GM21529 (cell line): Measurements from ENCODE around the gene RPUSD2.

Experiments used
- ATAC-seq: cut with Tn5 transposase; IDR thresholded peaks from one replicate; pipeline ENCODE4 v1.9.1; 2021; ENCODE audit not compliant: unreplicated experiment

RPUSD2 gene

DNA sequence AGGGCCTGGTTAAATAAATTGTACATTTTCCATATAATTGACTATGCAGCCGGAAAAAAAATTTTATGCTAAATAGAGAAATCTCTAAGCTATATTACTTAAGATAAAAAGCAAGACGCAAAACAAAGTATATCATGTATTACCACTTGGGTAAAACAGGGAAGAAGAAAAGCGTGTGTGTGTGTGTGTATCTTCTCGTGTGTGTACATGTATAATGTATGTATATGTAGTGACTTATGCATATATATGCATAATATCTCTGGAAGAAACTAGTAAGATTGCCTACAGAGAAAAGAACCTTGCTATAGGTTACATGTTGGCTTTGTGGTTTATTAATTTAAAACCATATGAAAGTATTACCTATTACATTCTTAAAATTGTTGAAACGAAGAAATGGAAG, 44.0 kb downstream of the RPUSD2 start:
- no peak for ATAC-seq

- ATAC-seq, result no peak
These were observed 48.9 kb downstream of the RPUSD2 start for GRCh38 chr15:40618023-40618422.

DNA sequence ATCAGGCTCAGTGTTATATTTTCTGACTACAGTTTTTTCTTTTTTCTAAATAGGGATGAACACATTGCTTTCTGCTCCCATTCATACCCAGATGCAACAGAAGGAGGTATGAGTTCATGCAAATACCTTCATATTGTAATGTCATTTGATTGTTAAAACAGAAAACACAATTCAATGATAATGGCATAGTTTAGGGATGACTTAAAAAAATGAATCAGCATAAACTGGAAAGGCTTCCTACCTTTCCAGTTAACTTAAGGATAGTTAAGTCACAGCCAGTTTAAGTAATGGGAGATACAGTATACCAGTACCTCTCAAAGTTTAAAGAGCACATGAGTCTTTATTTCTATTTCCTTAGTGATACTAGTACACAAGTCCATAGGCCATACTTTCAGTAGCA, 49.8 kb downstream of the RPUSD2 start:
- no peak for ATAC-seq

DNA sequence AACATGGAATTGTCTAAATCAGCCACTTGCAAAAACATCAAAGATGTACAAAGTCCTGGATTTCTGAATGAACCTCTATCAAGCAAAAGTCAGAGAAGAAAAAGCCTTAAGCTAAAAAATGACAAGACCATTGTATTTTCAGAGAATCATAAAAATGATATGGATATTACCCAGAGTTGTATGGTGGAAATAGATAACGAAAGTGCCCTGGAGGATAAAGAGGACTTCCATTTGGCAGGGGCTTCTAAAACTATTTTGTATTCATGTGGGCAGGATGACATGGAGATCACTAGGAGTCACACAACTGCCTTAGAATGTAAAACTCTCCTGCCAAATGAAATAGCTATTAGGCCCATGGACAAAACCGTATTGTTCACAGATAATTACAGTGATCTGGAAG, 54.3 kb downstream of the RPUSD2 start:
- no peak for ATAC-seq
